ENCODE results near the gene ZNF445.
A peak's percentile ranks its signal among the peaks of the same experiment; 100 is the strongest.
"Not testable (repeated sequence)": the region's sequence is repeated elsewhere in the genome, so short reads cannot be mapped to it uniquely, and the experiment has no call there.

ZNF445 gene

GRCh38 chr3:44477312-44478030 is at the start of gene ZNF445:
TSS of gene ZNF445 (minus strand) at chr3:44477670. CDS start at chr3:44455549, 22,121 bp downstream.
- DNase-seq (ENCODE audit: low spot score): peak; percentile 79

- no peak for DNase-seq (ENCODE audit: low spot score)
These were observed 47.6 kb upstream of the ZNF445 start for GRCh38 chr3:44525060-44525459.

- no peak for DNase-seq (ENCODE audit: low spot score)
These were observed 45.0 kb upstream of the ZNF445 start for GRCh38 chr3:44522494-44522933.

- no peak for DNase-seq (ENCODE audit: low spot score)
These were observed 44.3 kb upstream of the ZNF445 start for GRCh38 chr3:44521721-44522120.

GRCh38 chr3:44518782-44519156 is 41.3 kb upstream of the ZNF445 start:
- no peak for DNase-seq (ENCODE audit: low spot score)

- no peak for DNase-seq (ENCODE audit: low spot score)
These were observed 38.8 kb upstream of the ZNF445 start for GRCh38 chr3:44516230-44516629.

- no peak for DNase-seq (ENCODE audit: low spot score)
These were observed 36.0 kb upstream of the ZNF445 start for GRCh38 chr3:44513513-44513912.

GRCh38 chr3:44511238-44511566 is 33.7 kb upstream of the ZNF445 start:
- DNase-seq (ENCODE audit: low spot score): no peak

GRCh38 chr3:44510000-44510368 is 32.5 kb upstream of the ZNF445 start:
- peak; percentile 3 for DNase-seq (ENCODE audit: low spot score)

- peak; percentile 2 for DNase-seq (ENCODE audit: low spot score)
These were observed 32.0 kb upstream of the ZNF445 start for GRCh38 chr3:44509393-44509921.

- no peak for DNase-seq (ENCODE audit: low spot score)
These were observed 29.5 kb upstream of the ZNF445 start for GRCh38 chr3:44506961-44507360.

- no peak for DNase-seq (ENCODE audit: low spot score)
These were observed 29.1 kb upstream of the ZNF445 start for GRCh38 chr3:44506556-44506955.

- no peak for DNase-seq (ENCODE audit: low spot score)
These were observed 27.1 kb upstream of the ZNF445 start for GRCh38 chr3:44504566-44504965.

- not testable (repeated sequence) for DNase-seq (ENCODE audit: low spot score)
These were observed 25.7 kb upstream of the ZNF445 start for GRCh38 chr3:44503178-44503577.

- no peak for DNase-seq (ENCODE audit: low spot score)
These were observed 24.5 kb upstream of the ZNF445 start for GRCh38 chr3:44501971-44502370.

- not testable (repeated sequence) for DNase-seq (ENCODE audit: low spot score)
These were observed 22.4 kb upstream of the ZNF445 start for GRCh38 chr3:44499899-44500168.

- DNase-seq (ENCODE audit: low spot score): no peak
These were observed 21.9 kb upstream of the ZNF445 start for GRCh38 chr3:44499149-44499898.

- no peak for DNase-seq (ENCODE audit: low spot score)
These were observed 18.4 kb upstream of the ZNF445 start for GRCh38 chr3:44495636-44496415.

GRCh38 chr3:44492496-44492895 is 15.0 kb upstream of the ZNF445 start:
- DNase-seq (ENCODE audit: low spot score): no peak

- no peak for DNase-seq (ENCODE audit: low spot score)
These were observed 5.3 kb upstream of the ZNF445 start for GRCh38 chr3:44482721-44483120.

GRCh38 chr3:44478606-44479094 is 1.2 kb upstream of the ZNF445 start:
- DNase-seq (ENCODE audit: low spot score): no peak

- no peak for DNase-seq (ENCODE audit: low spot score)
These were observed 592 bp upstream of the ZNF445 start for GRCh38 chr3:44478055-44478468.

- no peak for DNase-seq (ENCODE audit: low spot score)
These were observed 533 bp downstream of the ZNF445 start for GRCh38 chr3:44476963-44477311.
